GM18873 (cell line): ENCODE data around the gene TRAF2.
"Not testable (repeated sequence)": the region's sequence is repeated elsewhere in the genome, so short reads cannot be mapped to it uniquely, and the experiment has no call there.

Source experiments
- ATAC-seq: cut with Tn5 transposase; IDR thresholded peaks from one replicate; pipeline ENCODE4 v1.9.1; 2021; ENCODE audit warnings: mild to moderate bottlenecking, moderate library complexity, moderate number of reproducible peaks; ENCODE audit not compliant: unreplicated experiment, low FRiP score

TRAF2 gene

DNA sequence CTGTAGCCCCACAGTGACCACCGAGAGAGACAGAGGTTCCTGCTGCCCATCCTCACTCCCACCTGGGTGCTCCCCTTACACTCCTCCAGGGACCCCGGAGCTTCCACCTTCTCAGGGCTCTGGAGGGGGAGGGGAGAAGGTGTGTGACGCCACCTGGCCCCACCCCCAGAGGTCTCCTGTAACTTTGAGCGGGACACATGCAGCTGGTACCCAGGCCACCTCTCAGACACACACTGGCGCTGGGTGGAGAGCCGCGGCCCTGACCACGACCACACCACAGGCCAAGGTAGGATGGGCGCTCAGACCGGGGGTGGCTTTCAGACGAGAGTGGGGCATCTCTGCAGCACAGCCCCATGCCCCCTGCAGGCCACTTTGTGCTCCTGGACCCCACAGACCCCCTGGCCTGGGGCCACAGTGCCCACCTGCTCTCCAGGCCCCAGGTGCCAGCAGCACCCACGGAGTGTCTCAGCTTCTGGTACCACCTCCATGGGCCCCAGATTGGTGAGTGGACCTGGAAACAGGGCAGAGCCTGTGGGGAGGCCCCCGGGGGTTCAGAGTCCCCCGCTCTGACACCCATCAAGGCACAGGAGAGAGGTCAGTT is 29.7 kb upstream of the TRAF2 start:
- ATAC-seq = no peak

DNA sequence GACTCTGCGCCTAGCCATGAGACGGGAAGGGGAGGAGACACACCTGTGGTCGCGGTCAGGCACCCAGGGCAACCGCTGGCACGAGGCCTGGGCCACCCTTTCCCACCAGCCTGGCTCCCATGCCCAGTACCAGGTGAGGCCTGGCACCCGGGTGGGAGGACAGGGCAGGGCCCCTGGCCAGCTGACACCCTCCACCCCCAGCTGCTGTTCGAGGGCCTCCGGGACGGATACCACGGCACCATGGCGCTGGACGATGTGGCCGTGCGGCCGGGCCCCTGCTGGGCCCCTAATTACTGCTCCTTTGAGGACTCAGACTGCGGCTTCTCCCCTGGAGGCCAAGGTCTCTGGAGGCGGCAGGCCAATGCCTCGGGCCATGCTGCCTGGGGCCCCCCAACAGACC is 29.1 kb upstream of the TRAF2 start:
- no peak for ATAC-seq

DNA sequence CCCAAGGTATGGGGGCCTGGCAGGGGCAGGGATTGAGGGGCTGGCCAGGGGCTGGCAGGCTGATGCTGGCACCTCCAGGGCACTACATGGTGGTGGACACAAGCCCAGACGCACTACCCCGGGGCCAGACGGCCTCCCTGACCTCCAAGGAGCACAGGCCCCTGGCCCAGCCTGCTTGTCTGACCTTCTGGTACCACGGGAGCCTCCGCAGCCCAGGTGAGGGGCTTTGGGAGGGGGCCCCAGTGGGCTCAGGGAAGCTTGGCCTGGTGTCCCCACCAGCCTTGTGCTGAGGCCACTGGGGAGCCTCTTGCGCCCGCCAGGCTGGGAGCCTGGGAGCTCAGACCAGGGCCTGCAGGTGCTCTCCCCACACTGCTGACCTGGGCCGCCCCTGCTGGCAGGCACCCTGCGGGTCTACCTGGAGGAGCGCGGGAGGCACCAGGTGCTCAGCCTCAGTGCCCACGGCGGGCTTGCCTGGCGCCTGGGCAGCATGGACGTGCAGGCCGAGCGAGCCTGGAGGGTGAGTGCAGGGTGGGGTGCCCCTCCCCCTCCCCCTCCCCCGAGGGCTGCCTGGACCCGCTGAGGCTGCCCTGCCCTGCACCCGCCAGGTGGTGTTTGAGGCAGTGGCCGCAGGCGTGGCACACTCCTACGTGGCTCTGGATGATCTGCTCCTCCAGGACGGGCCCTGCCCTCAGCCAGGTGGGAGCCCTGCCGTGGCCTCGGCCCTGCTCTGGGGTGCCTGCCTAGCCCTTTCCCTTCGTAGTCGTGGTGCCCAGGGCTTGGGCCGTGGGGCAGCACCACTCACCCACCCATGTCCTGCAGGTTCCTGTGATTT is 28.5 kb upstream of the TRAF2 start:
- no peak for ATAC-seq

DNA sequence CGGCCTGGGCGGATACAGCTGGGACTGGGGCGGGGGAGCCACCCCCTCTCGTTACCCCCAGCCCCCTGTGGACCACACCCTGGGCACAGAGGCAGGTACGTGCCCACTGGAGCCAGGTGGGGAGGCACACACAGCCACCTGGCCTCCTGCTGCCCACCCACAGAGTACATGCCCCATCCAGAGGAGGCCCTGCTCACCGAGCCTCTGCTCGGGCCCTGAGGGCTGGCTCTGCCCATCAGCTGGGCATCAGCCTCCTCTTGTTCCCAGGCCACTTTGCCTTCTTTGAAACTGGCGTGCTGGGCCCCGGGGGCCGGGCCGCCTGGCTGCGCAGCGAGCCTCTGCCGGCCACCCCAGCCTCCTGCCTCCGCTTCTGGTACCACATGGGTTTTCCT is 27.9 kb upstream of the TRAF2 start:
- ATAC-seq = no peak

DNA sequence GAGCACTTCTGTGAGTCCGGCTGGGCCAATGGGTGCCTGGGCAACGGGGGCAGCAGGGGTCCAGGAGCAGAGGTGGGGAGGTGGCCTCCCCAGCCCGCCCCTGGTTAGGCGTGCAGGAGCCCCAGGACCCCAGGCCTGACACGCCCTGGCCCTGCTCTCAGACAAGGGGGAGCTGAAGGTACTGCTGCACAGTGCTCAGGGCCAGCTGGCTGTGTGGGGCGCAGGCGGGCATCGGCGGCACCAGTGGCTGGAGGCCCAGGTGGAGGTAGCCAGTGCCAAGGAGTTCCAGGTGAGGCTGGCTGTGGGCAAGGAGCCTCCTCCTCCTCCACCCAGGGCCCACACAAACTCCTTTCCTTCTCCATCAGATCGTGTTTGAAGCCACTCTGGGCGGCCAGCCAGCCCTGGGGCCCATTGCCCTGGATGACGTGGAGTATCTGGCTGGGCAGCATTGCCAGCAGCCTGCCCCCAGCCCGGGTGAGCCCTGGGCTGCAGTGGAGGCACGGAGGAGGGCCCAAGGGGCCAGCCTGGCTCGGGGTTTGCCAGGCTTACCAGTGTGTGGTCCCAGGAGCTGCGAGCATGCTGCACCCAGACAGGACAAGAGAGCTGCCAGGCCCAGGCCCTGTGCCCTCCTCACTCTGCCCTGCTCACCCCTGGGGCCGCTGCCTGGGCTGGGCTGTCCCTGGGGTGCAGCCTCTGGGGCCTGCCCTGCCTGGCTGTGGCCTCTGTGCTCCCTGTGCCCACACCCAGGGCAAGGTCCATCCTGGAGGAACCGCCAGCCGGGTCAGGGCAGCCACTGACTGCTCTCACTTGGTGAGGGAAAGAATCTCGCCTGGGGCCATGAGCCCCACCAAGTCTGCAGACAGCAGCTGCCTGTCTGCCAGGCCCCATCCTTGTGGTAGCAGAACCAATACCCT is 27.2 kb upstream of the TRAF2 start:
- no peak for ATAC-seq

DNA sequence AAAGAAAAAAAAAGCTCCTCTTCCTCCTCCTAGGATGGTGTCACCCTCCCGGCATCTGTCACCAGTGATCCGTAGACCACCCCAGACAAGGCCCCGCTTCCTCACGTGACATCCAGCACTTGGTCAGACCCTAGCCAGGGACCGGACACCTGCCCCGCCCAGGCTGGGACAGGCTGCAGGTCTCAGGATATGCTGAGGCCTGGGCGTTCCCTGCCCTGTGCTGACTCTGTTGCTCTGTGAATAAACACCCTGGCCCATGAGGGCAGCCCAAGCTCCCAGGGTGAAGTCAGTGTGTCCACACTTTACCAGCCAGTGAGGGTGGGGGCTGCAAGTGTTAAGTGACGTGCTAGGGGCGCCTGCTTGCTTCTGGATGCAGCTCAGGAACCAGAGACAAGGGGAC is 25.8 kb upstream of the TRAF2 start:
- ATAC-seq = no peak

DNA sequence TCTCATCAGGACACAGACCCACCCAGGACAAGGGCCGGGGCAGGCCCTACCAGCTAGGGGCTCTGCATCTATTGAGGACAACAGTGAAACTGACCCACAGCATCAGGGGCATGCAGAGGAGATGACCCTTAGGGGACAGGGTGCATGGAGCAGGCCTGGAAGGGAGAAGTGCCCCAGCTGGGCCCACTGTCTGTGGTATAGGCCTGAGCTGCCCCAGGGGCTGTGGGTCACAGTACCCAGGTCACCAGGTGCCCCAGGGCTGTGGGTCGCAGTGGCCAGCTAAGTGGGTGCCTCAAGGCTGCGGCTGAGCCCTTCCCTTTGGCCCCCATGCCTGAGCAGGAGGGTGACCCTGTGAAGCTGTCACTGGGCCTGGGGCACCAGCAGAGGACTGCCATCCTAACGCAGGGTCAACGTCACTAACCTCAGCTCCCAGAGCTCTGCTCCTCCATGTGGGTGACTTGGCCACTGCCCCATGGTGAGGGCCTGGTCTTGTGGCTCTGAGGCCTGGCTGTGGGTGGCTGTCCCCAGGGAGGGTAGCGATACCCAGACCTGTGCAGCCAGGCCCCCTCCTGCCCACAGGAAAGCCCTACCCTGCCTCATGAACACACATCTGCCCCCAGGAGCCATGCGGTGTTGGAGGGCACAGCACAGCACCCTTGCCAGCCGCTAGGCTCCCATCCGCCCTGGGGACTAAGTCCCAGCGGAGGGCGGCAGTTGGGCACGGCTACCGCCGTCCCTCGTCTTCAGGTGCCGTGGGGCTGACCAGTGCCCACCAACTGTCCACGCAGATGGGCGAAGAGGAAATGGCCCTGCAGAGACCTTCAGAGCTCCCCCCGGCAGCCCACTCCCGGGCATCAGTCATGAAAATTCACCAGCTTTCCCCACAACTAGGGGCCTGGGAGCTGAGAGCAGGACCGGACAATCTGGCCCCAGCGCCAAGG is 25.1 kb upstream of the TRAF2 start:
- ATAC-seq = no peak

DNA sequence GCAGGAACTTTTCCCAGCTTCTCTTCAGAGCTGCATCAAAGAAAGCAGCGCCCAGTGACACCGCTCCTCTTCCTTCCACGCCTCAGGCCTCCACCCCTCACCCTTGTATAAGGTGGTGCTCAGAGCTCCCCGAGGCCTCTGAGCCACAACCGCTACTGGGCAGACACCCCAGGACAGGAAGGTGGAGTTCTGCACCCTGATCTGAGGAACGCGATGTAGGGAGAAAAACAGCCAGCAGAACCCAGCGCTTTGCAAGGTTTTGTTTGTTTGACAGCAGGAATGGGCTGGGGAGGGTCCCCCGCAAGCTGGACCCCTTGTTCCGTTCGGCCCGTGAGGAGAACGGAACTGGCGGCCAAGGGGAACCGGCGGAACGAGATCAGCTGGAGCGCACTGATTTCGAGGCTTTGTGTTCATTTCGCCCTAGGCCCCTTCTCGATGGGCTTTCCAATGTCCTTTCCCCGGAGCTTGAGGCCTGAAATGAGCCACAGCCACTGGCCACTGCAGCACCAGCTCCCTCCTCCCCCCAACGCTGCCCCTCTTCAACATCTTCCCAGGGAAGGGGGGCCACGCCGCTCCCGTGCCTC is 24.4 kb upstream of the TRAF2 start:
- no peak for ATAC-seq

DNA sequence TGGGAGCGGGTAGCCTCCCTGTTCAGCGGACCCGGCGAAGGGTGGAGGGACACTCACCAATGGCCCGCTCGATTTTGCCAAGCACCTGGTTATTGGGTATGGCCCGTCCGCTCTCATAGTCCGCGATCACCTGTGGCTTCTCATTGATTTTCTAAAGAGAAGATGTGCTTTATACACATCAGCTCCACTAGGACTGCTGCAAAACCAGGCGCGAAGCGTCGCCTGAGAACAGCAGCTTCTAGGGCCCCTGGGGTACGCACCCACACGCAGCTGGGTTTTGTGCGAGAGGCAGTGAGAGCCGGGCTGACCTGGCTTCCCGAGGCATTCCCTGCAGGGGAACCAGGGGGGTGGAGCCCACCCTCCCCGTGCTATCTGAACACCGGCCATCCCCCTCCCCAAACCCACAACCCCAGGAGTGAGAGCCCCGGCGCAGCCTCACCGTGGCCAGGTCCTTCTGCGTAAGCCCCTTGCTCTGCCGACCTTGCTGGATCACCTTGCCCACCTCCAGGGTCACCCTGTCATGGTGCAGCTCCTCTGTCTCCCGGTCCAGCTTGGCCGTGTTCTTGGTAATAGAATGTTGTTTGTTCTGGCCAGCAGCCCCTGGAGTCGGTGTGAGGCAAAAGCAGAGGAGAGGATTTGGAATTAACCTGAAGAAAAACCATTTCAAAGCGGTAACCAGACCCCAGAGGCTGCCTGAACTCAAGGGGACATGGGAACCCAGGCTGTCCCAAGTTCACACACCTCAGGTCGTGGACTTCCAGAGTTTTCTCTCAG is 23.3 kb upstream of the TRAF2 start:
- no peak for ATAC-seq

DNA sequence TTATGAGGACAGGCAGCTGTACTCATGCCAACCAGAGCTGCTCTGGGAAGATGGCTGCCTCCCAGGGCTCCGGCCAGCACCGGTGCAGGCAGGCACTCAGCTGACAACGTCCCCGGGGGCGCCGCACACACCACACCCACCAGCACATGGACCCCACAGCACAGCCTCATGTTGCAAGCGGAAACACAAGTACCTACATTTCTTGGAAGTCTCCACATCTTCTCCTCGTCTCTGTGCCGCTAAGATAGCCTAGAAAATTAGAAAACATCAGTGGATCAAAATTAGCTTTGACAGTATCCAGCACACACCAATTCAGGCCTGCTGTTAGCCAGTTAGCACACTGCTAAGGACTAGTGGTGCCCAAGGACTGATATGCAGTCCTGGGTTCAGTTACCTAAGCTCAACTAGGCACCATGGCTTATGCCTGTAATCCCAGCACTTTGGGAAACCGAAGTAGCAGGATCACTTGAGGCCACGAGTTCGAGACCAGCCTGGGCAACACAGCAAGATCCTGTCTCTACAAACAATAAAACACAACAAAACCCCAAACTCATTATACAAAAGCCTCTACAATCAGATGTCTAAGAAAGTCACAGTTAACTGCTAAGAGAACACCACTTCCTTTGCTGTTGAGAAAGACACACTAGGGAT is 22.6 kb upstream of the TRAF2 start:
- ATAC-seq = no peak

DNA sequence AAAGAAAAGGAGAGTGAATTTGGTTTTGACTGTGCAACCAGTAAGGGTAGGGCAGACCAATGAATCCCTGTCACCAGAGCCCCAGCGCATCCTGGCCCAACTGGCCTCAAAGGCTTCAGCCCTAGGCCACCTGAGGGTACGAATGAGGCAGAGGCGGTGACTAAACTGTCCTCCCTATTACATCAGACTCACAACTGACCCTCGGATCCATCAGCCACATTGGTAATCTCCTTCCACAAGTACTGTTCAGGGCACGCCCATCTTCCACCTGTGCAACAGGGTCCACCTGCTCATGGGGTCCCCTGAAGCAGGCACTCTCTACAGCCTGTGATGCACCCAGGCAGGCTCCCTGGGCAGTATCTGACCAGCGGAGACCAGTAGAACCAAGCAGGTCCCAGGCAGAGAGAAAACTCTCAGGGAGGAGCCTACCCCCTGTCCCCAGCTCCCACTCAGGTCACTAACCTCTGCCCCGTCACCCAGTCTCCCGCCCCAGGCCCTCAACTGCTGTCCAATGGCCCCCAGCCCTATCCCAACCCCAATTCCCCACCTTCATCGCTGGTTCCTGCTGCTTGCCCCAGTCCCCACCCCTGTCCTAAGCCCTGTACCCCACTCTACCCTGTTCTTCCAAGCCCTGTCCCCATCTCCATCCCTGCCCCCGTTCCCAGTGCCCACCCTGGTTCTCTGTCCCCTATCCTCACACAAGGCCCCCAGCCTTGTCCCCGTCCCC is 21.1 kb upstream of the TRAF2 start:
- ATAC-seq = no peak

DNA sequence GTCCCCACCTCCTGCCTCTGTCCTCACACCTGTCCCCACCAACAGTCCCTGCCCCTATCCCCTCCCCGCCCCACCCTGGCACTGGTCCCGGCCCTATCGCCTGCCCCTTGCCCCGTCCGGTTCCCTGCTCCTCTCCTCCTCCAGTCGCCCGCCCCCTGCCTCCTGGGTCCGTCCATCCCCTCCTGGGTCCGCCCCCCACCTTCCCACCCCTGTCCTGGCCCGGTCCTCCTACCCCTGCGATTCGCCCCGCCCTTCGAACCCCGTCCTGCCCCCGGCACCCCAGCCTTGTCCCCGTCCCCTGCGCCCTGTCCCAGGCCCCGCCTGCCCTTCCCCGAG is 20.6 kb upstream of the TRAF2 start:
- no peak for ATAC-seq

DNA sequence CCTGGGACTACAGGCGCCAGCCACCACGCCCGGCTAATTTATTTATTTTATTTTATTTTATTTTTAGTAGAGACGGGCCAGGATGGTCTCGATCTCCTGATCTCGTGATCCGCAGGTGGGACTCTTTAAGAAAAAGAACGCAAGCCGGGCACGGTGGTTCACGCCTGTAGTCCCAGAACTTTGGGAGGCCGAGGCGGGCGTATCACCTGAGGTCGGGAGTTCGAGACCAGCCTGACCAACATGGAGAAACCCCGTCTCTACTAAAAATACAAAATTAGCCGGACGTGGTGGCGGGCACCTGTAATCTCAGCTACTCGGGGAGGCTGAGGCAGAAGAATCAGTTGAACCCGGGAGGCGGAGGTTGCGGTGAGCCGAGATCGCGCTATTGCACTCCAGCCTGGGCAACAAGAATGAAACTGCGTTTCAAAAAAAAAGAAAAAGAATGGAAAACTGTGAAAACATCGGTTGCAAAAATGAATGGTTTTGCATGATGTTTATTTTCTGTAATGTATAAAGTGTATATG is 19.4 kb upstream of the TRAF2 start:
- ATAC-seq = not testable (repeated sequence)

DNA sequence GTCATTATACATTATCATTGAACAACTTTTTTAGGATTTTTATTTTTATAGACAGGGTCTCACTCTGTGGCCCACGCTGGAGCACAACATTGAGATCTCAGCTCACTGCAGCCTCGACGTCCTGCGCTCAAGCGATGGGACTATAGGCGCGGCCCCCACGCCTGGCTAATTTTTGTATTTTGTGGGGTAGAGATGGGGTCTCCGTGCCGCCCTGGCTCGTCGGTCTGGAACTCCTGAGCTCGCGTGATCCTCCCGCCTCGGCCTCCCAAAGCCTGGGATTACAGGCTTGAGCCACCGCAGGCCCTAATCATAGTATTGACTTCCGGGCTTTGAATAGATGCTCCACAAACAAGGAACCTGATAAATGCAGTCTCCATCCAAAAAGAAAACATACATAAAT is 18.8 kb upstream of the TRAF2 start:
- no peak for ATAC-seq

DNA sequence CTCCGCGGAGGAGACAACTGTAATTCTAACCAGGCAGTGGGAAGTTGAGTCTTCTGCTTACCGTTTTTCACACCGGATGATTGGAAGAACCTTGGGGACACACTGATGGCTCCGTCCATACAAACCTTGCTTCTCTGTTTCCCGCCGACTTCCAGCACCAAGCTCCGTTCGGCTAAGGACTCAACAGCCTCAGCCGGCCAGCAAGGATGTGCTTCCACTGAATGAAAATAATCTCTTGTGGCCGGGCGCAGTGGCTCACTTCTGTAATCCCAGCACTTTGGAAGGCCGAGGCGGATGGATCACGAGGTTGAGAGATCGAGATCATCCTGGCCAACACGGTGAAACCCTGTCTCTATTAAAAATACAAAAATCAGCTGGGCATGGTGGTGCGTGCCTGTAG is 18.4 kb upstream of the TRAF2 start:
- ATAC-seq = no peak

DNA sequence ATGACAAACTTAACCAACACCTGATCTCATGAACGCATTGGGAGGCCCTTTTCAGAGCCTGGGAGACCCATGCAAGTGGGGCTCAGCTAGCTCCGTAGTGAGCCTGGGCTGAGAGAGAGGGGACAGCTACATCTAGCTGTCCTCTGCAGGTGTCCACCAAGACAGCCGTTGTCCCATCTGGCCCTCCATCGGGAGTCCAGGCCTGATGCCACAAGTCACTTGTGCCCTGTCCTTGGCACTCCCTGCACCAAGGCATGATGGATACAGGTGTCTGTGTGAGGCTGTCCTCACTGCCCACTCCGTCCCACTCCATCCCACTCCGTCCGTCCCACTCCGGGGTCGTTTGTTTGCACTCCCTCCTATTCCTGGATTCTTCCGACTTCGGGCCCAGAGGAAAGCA is 17.7 kb upstream of the TRAF2 start:
- no peak for ATAC-seq

DNA sequence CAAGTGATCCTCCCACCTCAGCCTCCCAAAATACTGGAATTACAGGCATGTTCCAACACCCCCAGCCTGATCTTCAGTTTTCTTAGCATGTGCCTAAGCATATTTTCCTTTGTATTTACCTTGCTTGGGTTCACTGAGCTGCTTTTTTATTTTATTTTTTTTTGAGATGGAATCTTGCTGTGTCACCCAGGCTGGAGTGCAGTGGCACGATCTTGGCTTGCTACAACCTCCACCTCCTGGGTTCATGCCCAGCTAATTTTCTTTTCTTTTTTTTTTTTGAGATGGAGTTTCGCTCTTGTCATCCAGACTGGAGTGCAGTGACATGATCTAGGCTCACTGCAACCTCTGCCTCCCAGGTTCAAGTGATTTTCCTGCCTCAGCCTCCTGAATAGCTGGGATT is 16.7 kb upstream of the TRAF2 start:
- not testable (repeated sequence) for ATAC-seq

DNA sequence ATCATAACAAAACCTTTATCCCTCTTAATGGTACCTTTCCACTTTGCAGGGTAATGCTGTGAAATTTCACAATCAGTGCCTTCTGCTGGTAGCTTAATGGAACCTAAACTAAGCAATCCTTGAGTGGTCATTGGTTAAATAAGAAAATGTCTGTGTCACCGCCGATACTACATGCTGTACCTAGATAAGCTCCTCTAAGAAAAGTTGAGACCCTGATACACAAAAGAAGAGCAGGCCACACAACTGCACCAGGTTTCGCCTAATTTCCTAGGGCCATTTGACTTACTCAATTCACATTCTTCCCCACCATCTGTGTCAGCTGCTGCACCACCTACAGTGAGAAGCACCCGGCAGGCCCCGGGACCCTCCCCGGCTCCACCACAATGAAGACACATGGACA is 11.2 kb upstream of the TRAF2 start:
- no peak for ATAC-seq
